Chondrocyte (in vitro differentiated cells): ENCODE results near the gene MSANTD1. TPM values are rescaled to one million over a fixed set of nuclear protein-coding genes. Genes with fewer than 3 reads are reported as not detected.

Experiments
- DNase-seq: peaks from one replicate; pipeline ENCODE4 v3.0.0; 2021; ENCODE audit warnings: mixed read lengths, low spot score
- H3K27ac Mint-ChIP-seq: one replicate; pipeline ENCODE4 v1.8.0; 2021; ENCODE audit warnings: mild to moderate bottlenecking, moderate library complexity, mixed read lengths; ENCODE audit not compliant: unreplicated experiment
- H3K27me3 Mint-ChIP-seq: 2 replicates; pipeline ENCODE4 v1.8.0; 2021; ENCODE audit warnings: low read depth, mixed read lengths
- H3K36me3 Mint-ChIP-seq: 2 replicates; pipeline ENCODE4 v1.8.0; 2021; ENCODE audit warnings: low read depth, mixed read lengths
- H3K4me1 Mint-ChIP-seq: 2 replicates; pipeline ENCODE4 v1.8.0; 2021; ENCODE audit warnings: low read depth, mild to moderate bottlenecking, mixed read lengths
- H3K4me3 Mint-ChIP-seq: one replicate; pipeline ENCODE4 v1.8.0; 2021; ENCODE audit warnings: mild to moderate bottlenecking, moderate library complexity, mixed read lengths; ENCODE audit not compliant: unreplicated experiment
- H3K9me3 Mint-ChIP-seq: 2 replicates; pipeline ENCODE4 v1.8.0; 2021; ENCODE audit warnings: low read depth, mixed read lengths
- CTCF ChIP-seq: fragments of 200-600 bp; sonication (generic); IDR thresholded peaks from 2 replicates; pipeline ENCODE4 v1.5.0; 2021; ENCODE audit warnings: antibody characterized with exemption, mild to moderate bottlenecking, moderate library complexity
- total RNA-seq: library from RNA; stranded (reverse); gene quantifications from 3 replicates; pipeline ENCODE4 v1.2.1, GENCODE V29; 2021

MSANTD1 gene
- total RNA-seq, 1 donor from 2014 or later: 0.55 TPM

- DNase-seq: no peak
Observed at GRCh38 chr4:3283916-3284315, 35.0 kb downstream of the MSANTD1 start.

GRCh38 chr4:3284734-3285557, 36.0 kb downstream of the MSANTD1 start:
- no peak overlapping the region for H3K4me3 Mint-ChIP-seq
- H3K27me3 Mint-ChIP-seq: no peaks in the 10 kb centered on the region
- no peak for DNase-seq
- H3K36me3 Mint-ChIP-seq: peaks cover 12% of the 10 kb centered on the region
- no peak overlapping the region for H3K27ac Mint-ChIP-seq
- peaks cover 10% of the 10 kb centered on the region for H3K9me3 Mint-ChIP-seq
- no peaks in the 10 kb centered on the region for H3K4me1 Mint-ChIP-seq
- TF ChIP-seq CTCF: no peak

More at GRCh38 chr4:3283916-3284315, 35.0 kb downstream of the MSANTD1 start:
- Mint-ChIP-seq H3K36me3 (peaks cover 13% of the 10 kb centered on the region), H3K4me1 (no peaks in the 10 kb centered on the region), H3K27me3 (no peaks in the 10 kb centered on the region), H3K9me3 (peaks cover 10% of the 10 kb centered on the region), H3K27ac (no peak overlapping the region), H3K4me3 (no peak overlapping the region)
- no peak for TF ChIP-seq CTCF

- Mint-ChIP-seq H3K27ac (no peak overlapping the region), H3K36me3 (peaks cover 9% of the 10 kb centered on the region), H3K4me1 (no peaks in the 10 kb centered on the region), H3K4me3 (no peak overlapping the region), H3K9me3 (peaks cover 9% of the 10 kb centered on the region), H3K27me3 (no peaks in the 10 kb centered on the region)
- TF ChIP-seq CTCF: no peak
- DNase-seq: no peak
Observed at GRCh38 chr4:3285558-3286334, 36.8 kb downstream of the MSANTD1 start.

- Mint-ChIP-seq H3K4me1 (peaks cover 3% of the 10 kb centered on the region), H3K36me3 (peaks cover 5% of the 10 kb centered on the region), H3K9me3 (peaks cover 4% of the 10 kb centered on the region), H3K4me3 (no peak overlapping the region), H3K27ac (no peak overlapping the region), H3K27me3 (no peaks in the 10 kb centered on the region)
- no peak for TF ChIP-seq CTCF
- DNase-seq: no peak
Observed at GRCh38 chr4:3286335-3287175, 37.6 kb downstream of the MSANTD1 start.
